GM18517 (cell line): ENCODE data around the gene RASIP1.
"Not testable (repeated sequence)": the region's sequence is repeated elsewhere in the genome, so short reads cannot be mapped to it uniquely, and the experiment has no call there.

Experiments
- ATAC-seq: cut with Tn5 transposase; IDR thresholded peaks from one replicate; pipeline ENCODE4 v1.9.1; 2021; ENCODE audit warnings: mild to moderate bottlenecking, moderate library complexity; ENCODE audit not compliant: unreplicated experiment

Gene RASIP1

GRCh38 chr19:48740164-48740972 is at the start of gene RASIP1:
RASIP1 (minus strand) TSS chr19:48740610; CDS start chr19:48740282, 328 bp downstream.
- ATAC-seq = no peak

- ATAC-seq = not testable (repeated sequence)
These were observed 46.9 kb upstream of the RASIP1 start for GRCh38 chr19:48787331-48787730.

- ATAC-seq = not testable (repeated sequence)
These were observed 46.0 kb upstream of the RASIP1 start for GRCh38 chr19:48786422-48786821.

GRCh38 chr19:48784527-48784926 is 44.1 kb upstream of the RASIP1 start:
- no peak for ATAC-seq

- no peak for ATAC-seq
These were observed 40.4 kb upstream of the RASIP1 start for GRCh38 chr19:48780631-48781391.

- no peak for ATAC-seq
These were observed 39.2 kb upstream of the RASIP1 start for GRCh38 chr19:48779636-48780035.

- no peak for ATAC-seq
These were observed 37.3 kb upstream of the RASIP1 start for GRCh38 chr19:48777720-48778119.

- no peak for ATAC-seq
These were observed 36.7 kb upstream of the RASIP1 start for GRCh38 chr19:48777139-48777538.

- no peak for ATAC-seq
These were observed 32.1 kb upstream of the RASIP1 start for GRCh38 chr19:48772503-48772953.

- no peak for ATAC-seq
These were observed 30.5 kb upstream of the RASIP1 start for GRCh38 chr19:48770734-48771472.

GRCh38 chr19:48770266-48770665 is 29.9 kb upstream of the RASIP1 start:
- ATAC-seq = no peak

GRCh38 chr19:48768994-48769713 is 28.7 kb upstream of the RASIP1 start:
- no peak for ATAC-seq

- not testable (repeated sequence) for ATAC-seq
These were observed 27.9 kb upstream of the RASIP1 start for GRCh38 chr19:48768171-48768753.

GRCh38 chr19:48765816-48766215 is 25.4 kb upstream of the RASIP1 start:
- not testable (repeated sequence) for ATAC-seq

- no peak for ATAC-seq
These were observed 20.2 kb upstream of the RASIP1 start for GRCh38 chr19:48760504-48761205.

- ATAC-seq = no peak
These were observed 17.3 kb upstream of the RASIP1 start for GRCh38 chr19:48757741-48758144.

GRCh38 chr19:48757089-48757675 is 16.8 kb upstream of the RASIP1 start:
- no peak for ATAC-seq

GRCh38 chr19:48756686-48757085 is 16.3 kb upstream of the RASIP1 start:
- no peak for ATAC-seq

GRCh38 chr19:48756212-48756611 is 15.8 kb upstream of the RASIP1 start:
- ATAC-seq = no peak
